Chondrocyte (in vitro differentiated cells): ENCODE data around the gene TRPM3. TPM values are rescaled to one million over a fixed set of nuclear protein-coding genes. Genes with fewer than 3 reads are reported as not detected.

Source experiments
- DNase-seq: peaks from one replicate; pipeline ENCODE4 v3.0.0; 2021; ENCODE audit warnings: mixed read lengths, low spot score
- H3K27ac Mint-ChIP-seq: one replicate; pipeline ENCODE4 v1.8.0; 2021; ENCODE audit warnings: mild to moderate bottlenecking, moderate library complexity, mixed read lengths; ENCODE audit not compliant: unreplicated experiment
- H3K27me3 Mint-ChIP-seq: 2 replicates; pipeline ENCODE4 v1.8.0; 2021; ENCODE audit warnings: low read depth, mixed read lengths
- H3K36me3 Mint-ChIP-seq: 2 replicates; pipeline ENCODE4 v1.8.0; 2021; ENCODE audit warnings: low read depth, mixed read lengths
- H3K4me1 Mint-ChIP-seq: 2 replicates; pipeline ENCODE4 v1.8.0; 2021; ENCODE audit warnings: low read depth, mild to moderate bottlenecking, mixed read lengths
- H3K4me3 Mint-ChIP-seq: one replicate; pipeline ENCODE4 v1.8.0; 2021; ENCODE audit warnings: mild to moderate bottlenecking, moderate library complexity, mixed read lengths; ENCODE audit not compliant: unreplicated experiment
- H3K9me3 Mint-ChIP-seq: 2 replicates; pipeline ENCODE4 v1.8.0; 2021; ENCODE audit warnings: low read depth, mixed read lengths
- total RNA-seq: library from RNA; stranded (reverse); gene quantifications from 3 replicates; pipeline ENCODE4 v1.2.1, GENCODE V29; 2021
- TF ChIP-seq, protein P1 (sequence below): fragments of 200-600 bp; sonication (generic); IDR thresholded peaks from 2 replicates; pipeline ENCODE4 v1.5.0; 2021; ENCODE audit warnings: antibody characterized with exemption, mild to moderate bottlenecking, moderate library complexity

Gene TRPM3
- total RNA-seq, 1 donor from 2014 or later: not detected

DNA sequence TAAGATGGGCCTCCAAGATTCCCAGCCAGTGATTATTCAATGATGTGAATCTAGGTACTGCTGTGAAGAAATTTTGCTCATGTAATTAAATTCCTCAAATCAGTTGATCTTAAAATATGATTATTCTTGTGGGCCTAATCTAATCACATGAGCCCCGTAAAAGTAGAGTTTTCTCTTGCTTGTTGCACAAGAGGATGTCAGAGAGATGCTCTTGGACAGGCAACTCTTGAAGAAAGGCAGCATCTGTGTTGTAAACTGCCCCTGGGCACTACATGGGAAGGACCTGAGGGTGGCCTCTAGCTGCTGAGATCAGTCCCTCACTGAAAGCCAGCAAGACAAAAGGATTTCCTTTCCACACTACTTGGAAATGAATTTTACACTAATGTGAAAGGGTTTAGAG lies 132.9 kb downstream of the TRPM3 start:
- TF ChIP-seq, protein P1, sequence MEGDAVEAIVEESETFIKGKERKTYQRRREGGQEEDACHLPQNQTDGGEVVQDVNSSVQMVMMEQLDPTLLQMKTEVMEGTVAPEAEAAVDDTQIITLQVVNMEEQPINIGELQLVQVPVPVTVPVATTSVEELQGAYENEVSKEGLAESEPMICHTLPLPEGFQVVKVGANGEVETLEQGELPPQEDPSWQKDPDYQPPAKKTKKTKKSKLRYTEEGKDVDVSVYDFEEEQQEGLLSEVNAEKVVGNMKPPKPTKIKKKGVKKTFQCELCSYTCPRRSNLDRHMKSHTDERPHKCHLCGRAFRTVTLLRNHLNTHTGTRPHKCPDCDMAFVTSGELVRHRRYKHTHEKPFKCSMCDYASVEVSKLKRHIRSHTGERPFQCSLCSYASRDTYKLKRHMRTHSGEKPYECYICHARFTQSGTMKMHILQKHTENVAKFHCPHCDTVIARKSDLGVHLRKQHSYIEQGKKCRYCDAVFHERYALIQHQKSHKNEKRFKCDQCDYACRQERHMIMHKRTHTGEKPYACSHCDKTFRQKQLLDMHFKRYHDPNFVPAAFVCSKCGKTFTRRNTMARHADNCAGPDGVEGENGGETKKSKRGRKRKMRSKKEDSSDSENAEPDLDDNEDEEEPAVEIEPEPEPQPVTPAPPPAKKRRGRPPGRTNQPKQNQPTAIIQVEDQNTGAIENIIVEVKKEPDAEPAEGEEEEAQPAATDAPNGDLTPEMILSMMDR: no peak
- Mint-ChIP-seq H3K27me3 (peaks cover 2% of the 10 kb centered on the region), H3K36me3 (no peaks in the 10 kb centered on the region), H3K4me1 (peaks cover 4% of the 10 kb centered on the region), H3K9me3 (peaks cover 6% of the 10 kb centered on the region), H3K27ac (no peak overlapping the region), H3K4me3 (no peak overlapping the region)
- no peak for DNase-seq

DNA sequence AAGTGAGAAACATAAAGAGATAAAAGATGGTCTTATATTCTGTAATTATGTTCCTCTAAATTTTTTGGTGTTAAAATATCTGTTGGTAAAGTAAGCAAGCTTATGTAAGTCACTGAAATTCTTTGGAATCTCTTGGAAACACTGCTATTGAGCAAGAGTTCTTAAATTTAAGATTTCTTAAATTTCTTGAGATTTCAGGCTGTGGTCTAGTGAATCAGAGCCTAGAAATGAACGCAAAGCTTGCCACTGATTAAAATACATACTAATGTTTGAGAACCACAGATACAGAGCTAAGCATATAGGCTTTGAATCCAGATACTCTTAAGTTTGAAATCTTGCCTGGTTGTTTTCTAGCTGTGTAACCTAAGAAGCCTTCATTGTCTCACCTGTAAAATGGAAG lies 133.4 kb downstream of the TRPM3 start:
- no peak overlapping the region for H3K4me3 Mint-ChIP-seq
- no peak overlapping the region for H3K27ac Mint-ChIP-seq
- H3K9me3 Mint-ChIP-seq: peaks cover 10% of the 10 kb centered on the region
- TF ChIP-seq, protein P1: no peak
- H3K4me1 Mint-ChIP-seq: peaks cover 4% of the 10 kb centered on the region
- H3K27me3 Mint-ChIP-seq: peaks cover 2% of the 10 kb centered on the region
- DNase-seq: no peak
- H3K36me3 Mint-ChIP-seq: no peaks in the 10 kb centered on the region

GRCh38 chr9:70986984-70987383 lies 134.4 kb downstream of the TRPM3 start:
- Mint-ChIP-seq H3K36me3 (no peaks in the 10 kb centered on the region), H3K27me3 (no peaks in the 10 kb centered on the region), H3K4me1 (peaks cover 4% of the 10 kb centered on the region), H3K9me3 (peaks cover 12% of the 10 kb centered on the region), H3K4me3 (no peak overlapping the region), H3K27ac (no peak overlapping the region)
- DNase-seq: no peak
- TF ChIP-seq, protein P1: no peak

DNA sequence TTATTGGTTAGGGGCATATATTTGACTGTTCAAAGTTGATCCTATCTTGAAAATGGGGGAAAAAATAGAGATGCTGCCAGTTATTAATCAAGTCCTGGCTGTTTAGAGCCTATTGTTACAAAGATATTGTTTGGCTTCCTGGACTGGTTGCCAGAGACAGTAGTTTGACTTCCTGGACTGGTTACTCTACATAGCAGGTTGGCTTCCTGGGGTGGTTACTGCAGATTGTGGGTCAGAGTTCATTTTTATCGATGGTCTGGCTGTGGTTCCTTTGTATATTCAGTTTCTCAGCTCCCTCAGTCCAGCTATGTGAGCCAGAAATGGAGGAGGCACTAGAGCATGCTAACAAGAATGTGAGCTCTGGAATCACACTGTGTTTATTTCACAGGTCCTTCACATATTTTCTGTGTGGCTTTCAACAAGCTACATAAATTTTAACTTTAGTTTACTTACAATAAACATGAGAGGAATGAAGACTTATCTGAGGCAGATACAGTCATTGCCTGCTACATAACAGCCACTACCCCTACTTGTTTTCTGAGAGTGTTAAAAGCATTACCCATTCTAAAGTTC lies 137.6 kb downstream of the TRPM3 start:
- H3K9me3 Mint-ChIP-seq: peaks cover 12% of the 10 kb centered on the region
- no peak overlapping the region for H3K27ac Mint-ChIP-seq
- peaks cover 4% of the 10 kb centered on the region for H3K4me1 Mint-ChIP-seq
- H3K27me3 Mint-ChIP-seq: no peaks in the 10 kb centered on the region
- TF ChIP-seq, protein P1: no peak
- DNase-seq: no peak
- H3K4me3 Mint-ChIP-seq: no peak overlapping the region
- no peaks in the 10 kb centered on the region for H3K36me3 Mint-ChIP-seq

DNA sequence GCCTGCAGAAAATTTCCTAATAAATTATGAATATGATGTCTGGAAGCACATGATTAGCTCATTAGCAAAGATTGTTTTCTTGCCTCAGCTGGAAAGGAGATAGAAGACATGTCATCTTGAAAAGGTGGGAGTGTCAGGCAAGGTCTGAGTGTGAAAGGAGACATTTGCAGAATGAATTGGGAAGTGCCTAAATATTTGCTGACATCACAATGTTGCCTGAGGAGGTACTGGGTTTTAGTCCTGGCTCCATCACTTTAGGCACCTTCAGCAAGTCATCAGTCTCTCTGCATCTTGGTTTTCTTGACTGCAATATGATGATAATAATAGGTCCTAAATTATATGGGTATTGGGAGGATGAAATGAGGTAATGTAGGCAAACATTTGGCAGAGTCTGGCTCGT lies 140.1 kb downstream of the TRPM3 start:
- Mint-ChIP-seq H3K27me3 (no peaks in the 10 kb centered on the region), H3K4me1 (no peaks in the 10 kb centered on the region)

More for the DNA sequence above, 140.1 kb downstream of the TRPM3 start:
- H3K9me3 Mint-ChIP-seq: peaks cover 12% of the 10 kb centered on the region
- no peak overlapping the region for H3K27ac Mint-ChIP-seq
- H3K4me3 Mint-ChIP-seq: no peak overlapping the region
- H3K36me3 Mint-ChIP-seq: no peaks in the 10 kb centered on the region
- TF ChIP-seq, protein P1: no peak
- no peak for DNase-seq
